Measurements from ENCODE around the gene PCDHGA1. TPM values are rescaled to one million over a fixed set of nuclear protein-coding genes. Genes with fewer than 3 reads are reported as not detected.

Gene PCDHGA1
- under 1 TPM in 5 of 6 experiments, not detected in 1; 0.04 to 0.18 (median 0.12) TPM for total RNA-seq
- long read RNA-seq, result 0 reads

- no peak for TF ChIP-seq POLR2A (IDR thresholded peaks at IDR 0.05)
- no peak for TF ChIP-seq CTCF (IDR thresholded peaks at IDR 0.05)
- no peaks in the 10 kb centered on the region for H3K4me1 ChIP-seq
- H3K9me3 ChIP-seq, result peaks cover 0 to 6% (median 5%) of the 10 kb centered on the region in 4 donors
- 20% methylated on average over 14 of the region's 21 CpGs for WGBS (ENCODE audit: insufficient coverage, low coverage, low lambda C conversion rate, missing lambda C conversion rate)
- H3K27ac ChIP-seq, result no peak within 1 kb of the TSS
- no peaks in the 10 kb centered on the region for H3K27me3 ChIP-seq
- intact Hi-C loops (cut with DNase I), result no loop called here
- no peak for ATAC-seq
- DNase-seq, result peak in 1 of 3 donors; percentile 26
- no peak within 1 kb of the TSS for H3K4me3 ChIP-seq
- H3K36me3 ChIP-seq, result no peaks in the 10 kb centered on the region
Observed at GRCh38 chr5:141330299-141331080, at the start of gene PCDHGA1. TSS of gene PCDHGA1 (plus strand) at chr5:141330514.

GRCh38 chr5:141298376-141298775 is 31.9 kb upstream of the PCDHGA1 start:
- DNase-seq, result no peak
- 76% methylated on average over 4 of the region's 4 CpGs for WGBS (ENCODE audit: insufficient coverage, low coverage, low lambda C conversion rate, missing lambda C conversion rate)
- Histone ChIP-seq H3K36me3 (no peaks in the 10 kb centered on the region), H3K27ac (no peak overlapping the region), H3K4me3 (no peak overlapping the region), H3K4me1 (no peaks in the 10 kb centered on the region), H3K9me3 (peaks cover 0 to 10% (median 3%) of the 10 kb centered on the region in 4 donors), H3K27me3 (no peaks in the 10 kb centered on the region)
- ATAC-seq, result no peak
- TF ChIP-seq POLR2A (IDR thresholded peaks at IDR 0.05) (no peak), CTCF (IDR thresholded peaks at IDR 0.05) (no peak)
- intact Hi-C loops (cut with DNase I), result no loop called here

GRCh38 chr5:141303756-141304155 is 26.6 kb upstream of the PCDHGA1 start, which contains the start of gene SLC25A2:
TSS of gene SLC25A2 (minus strand) at chr5:141304049. CDS start at chr5:141303865, 184 bp downstream.
- Histone ChIP-seq H3K27ac (no peak within 1 kb of the TSS), H3K9me3 (peaks cover 2 to 23% (median 7%) of the 10 kb centered on the region in 4 donors), H3K4me1 (no peaks in the 10 kb centered on the region), H3K36me3 (no peaks in the 10 kb centered on the region), H3K27me3 (no peaks in the 10 kb centered on the region), H3K4me3 (no peak within 1 kb of the TSS)
- TF ChIP-seq CTCF (IDR thresholded peaks at IDR 0.05) (no peak), POLR2A (IDR thresholded peaks at IDR 0.05) (no peak)
- ATAC-seq (no peak), DNase-seq (no peak)
- no CpG with 5 or more reads among the region's 36 CpGs for WGBS (ENCODE audit: insufficient coverage, low coverage, low lambda C conversion rate, missing lambda C conversion rate)
- intact Hi-C loops (cut with DNase I), result no loop called here

- peaks cover 2 to 14% (median 7%) of the 10 kb centered on the region in 4 donors for H3K9me3 ChIP-seq
- no peak for DNase-seq
- no peak for TF ChIP-seq POLR2A (IDR thresholded peaks at IDR 0.05)
- no peak for TF ChIP-seq CTCF (IDR thresholded peaks at IDR 0.05)
- H3K4me1 ChIP-seq, result no peaks in the 10 kb centered on the region
- ATAC-seq, result no peak
- no peak overlapping the region for H3K27ac ChIP-seq
- no peak overlapping the region for H3K4me3 ChIP-seq
- H3K36me3 ChIP-seq, result no peaks in the 10 kb centered on the region
- intact Hi-C loops (cut with DNase I), result no loop called here
- WGBS (ENCODE audit: insufficient coverage, low coverage, low lambda C conversion rate, missing lambda C conversion rate), result 100% methylated on average over 1 of the region's 1 CpG
- no peaks in the 10 kb centered on the region for H3K27me3 ChIP-seq
Observed at GRCh38 chr5:141306630-141307029, 23.7 kb upstream of the PCDHGA1 start.

Data from right lobe of liver (tissue), 6 donors.